IMR-90 (cell line): ENCODE data around the gene LAMA4. TPM values are rescaled to one million over a fixed set of nuclear protein-coding genes. Genes with fewer than 3 reads are reported as not detected.

Experiments used
- polyA plus RNA-seq, 3 experiments: library from polyadenylated mRNA; depleted of rRNA; stranded (reverse); fragments of >200 nt; gene quantifications; 2 replicates each; pipeline ENCODE4 v1.2.3, GENCODE V29; 2012; ENCODE audit warnings: low replicate concordance in 1 of 3
- total RNA-seq: library from RNA; depleted of rRNA; stranded (reverse); fragments of >200 nt; gene quantifications from 2 replicates; pipeline ENCODE4 v1.2.3, GENCODE V29; 2012
- TF ChIP-seq, protein P1 (sequence below): conservative IDR thresholded peaks from 2 replicates; pipeline ENCODE4 v1.5.1; 2012; ENCODE audit warnings: mild to moderate bottlenecking, low read depth, low read length, improper control_type of control experiment

Gene LAMA4
- total and polyA plus RNA-seq, 2 of the 4 experiments (the other 2 are of a cell fraction): 33.9 to 35.8 TPM

- TF ChIP-seq, protein P1, sequence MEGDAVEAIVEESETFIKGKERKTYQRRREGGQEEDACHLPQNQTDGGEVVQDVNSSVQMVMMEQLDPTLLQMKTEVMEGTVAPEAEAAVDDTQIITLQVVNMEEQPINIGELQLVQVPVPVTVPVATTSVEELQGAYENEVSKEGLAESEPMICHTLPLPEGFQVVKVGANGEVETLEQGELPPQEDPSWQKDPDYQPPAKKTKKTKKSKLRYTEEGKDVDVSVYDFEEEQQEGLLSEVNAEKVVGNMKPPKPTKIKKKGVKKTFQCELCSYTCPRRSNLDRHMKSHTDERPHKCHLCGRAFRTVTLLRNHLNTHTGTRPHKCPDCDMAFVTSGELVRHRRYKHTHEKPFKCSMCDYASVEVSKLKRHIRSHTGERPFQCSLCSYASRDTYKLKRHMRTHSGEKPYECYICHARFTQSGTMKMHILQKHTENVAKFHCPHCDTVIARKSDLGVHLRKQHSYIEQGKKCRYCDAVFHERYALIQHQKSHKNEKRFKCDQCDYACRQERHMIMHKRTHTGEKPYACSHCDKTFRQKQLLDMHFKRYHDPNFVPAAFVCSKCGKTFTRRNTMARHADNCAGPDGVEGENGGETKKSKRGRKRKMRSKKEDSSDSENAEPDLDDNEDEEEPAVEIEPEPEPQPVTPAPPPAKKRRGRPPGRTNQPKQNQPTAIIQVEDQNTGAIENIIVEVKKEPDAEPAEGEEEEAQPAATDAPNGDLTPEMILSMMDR: peak; percentile 54
These were observed 27.7 kb upstream of the LAMA4 start (continued) for GRCh38 chr6:112281821-112282615.
